ENCODE data around the gene PLA2G12B.

DNA sequence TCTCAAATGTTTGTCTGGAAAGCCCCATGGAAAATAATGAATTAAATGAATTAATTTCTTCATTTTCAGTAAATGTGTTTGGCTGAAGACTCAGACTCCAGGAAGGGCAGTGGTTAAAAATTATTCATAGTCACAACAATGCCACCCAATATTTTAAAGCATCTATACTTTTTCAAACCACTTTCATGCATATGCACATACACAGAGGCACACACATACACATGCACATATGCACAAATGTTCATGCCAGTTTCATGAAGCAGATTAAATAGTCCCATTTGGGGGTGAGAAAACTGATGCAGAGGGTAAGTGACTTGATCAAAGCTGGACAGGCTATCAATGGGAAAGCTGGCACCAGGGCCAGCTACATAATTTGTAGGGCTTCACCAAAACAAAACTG lies 1.4 kb upstream of the PLA2G12B start:
- TF ChIP-seq, protein P1, sequence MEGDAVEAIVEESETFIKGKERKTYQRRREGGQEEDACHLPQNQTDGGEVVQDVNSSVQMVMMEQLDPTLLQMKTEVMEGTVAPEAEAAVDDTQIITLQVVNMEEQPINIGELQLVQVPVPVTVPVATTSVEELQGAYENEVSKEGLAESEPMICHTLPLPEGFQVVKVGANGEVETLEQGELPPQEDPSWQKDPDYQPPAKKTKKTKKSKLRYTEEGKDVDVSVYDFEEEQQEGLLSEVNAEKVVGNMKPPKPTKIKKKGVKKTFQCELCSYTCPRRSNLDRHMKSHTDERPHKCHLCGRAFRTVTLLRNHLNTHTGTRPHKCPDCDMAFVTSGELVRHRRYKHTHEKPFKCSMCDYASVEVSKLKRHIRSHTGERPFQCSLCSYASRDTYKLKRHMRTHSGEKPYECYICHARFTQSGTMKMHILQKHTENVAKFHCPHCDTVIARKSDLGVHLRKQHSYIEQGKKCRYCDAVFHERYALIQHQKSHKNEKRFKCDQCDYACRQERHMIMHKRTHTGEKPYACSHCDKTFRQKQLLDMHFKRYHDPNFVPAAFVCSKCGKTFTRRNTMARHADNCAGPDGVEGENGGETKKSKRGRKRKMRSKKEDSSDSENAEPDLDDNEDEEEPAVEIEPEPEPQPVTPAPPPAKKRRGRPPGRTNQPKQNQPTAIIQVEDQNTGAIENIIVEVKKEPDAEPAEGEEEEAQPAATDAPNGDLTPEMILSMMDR (IDR thresholded peaks at IDR 0.05; ENCODE audit: low read depth, low read length, poor library complexity, severe bottlenecking), result no peak
- TF ChIP-seq EZH2phosphoT487 (IDR thresholded peaks at IDR 0.05; ENCODE audit: borderline replicate concordance, low read length), result no peak

All from DOHH2 (cell line).